K562 (cell line): Measurements from ENCODE around the gene FAM98C. TPM values are rescaled to one million over a fixed set of nuclear protein-coding genes. Genes with fewer than 3 reads are reported as not detected.

Experiments used
- ARID3A ChIP-seq: IDR thresholded peaks from 2 replicates; pipeline ENCODE4 v1.6.1; 2012; ENCODE audit warnings: low read depth, low read length, improper control_type of control experiment, borderline replicate concordance
- CBX8 ChIP-seq: fragments of 200-600 bp; sonication (generic); IDR thresholded peaks from 2 replicates; pipeline ENCODE4 v1.6.1; 2012; ENCODE audit warnings: borderline replicate concordance, mixed run types, low read depth, mild to moderate bottlenecking, moderate library complexity, mixed read lengths, low read length, control low read depth, inconsistent platforms; ENCODE audit not compliant: poor library complexity, severe bottlenecking; ENCODE audit errors: extremely low read depth
- CLOCK ChIP-seq: fragments of 250-450 bp; sonication (Bioruptor Pico); IDR thresholded peaks from 2 replicates; pipeline ENCODE4 v1.4.0; 2020; ENCODE audit warnings: mild to moderate bottlenecking, moderate library complexity, borderline replicate concordance
- E2F3 ChIP-seq: fragments of 250-450 bp; sonication (Bioruptor Pico); IDR thresholded peaks from 2 replicates; pipeline ENCODE4 v1.4.0; 2020; ENCODE audit warnings: mild to moderate bottlenecking
- HDAC2 ChIP-seq: fragments of 450-650 bp; IDR thresholded peaks from 2 replicates; pipeline ENCODE4 v1.6.1; 2016; ENCODE audit warnings: mild to moderate bottlenecking
- HEY1 ChIP-seq: fragments of 250-450 bp; sonication (Bioruptor Pico); IDR thresholded peaks from 2 replicates; pipeline ENCODE4 v1.5.0; 2020; ENCODE audit warnings: mild to moderate bottlenecking, moderate library complexity, borderline replicate concordance
- ILK ChIP-seq: fragments of 450-650 bp; IDR thresholded peaks from 2 replicates; pipeline ENCODE4 v1.6.1; 2016; ENCODE audit warnings: missing genetic modification characterization, low read depth, mild to moderate bottlenecking, missing compliant biosample characterization, moderate library complexity, borderline replicate concordance
- MTA1 ChIP-seq: fragments of 450-650 bp; IDR thresholded peaks from 2 replicates; pipeline ENCODE4 v1.6.1; 2017; ENCODE audit warnings: borderline replicate concordance
- MTF1 ChIP-seq: fragments of 250-450 bp; sonication (Bioruptor Pico); IDR thresholded peaks from 2 replicates; pipeline ENCODE4 v1.9.0; 2021; ENCODE audit warnings: moderate library complexity, mild to moderate bottlenecking, inconsistent platforms, borderline replicate concordance
- NFE2 ChIP-seq: IDR thresholded peaks from 2 replicates; pipeline ENCODE4 v1.6.1; 2014; ENCODE audit warnings: antibody characterized with exemption, low read depth
- NFYB ChIP-seq: IDR thresholded peaks from 2 replicates; pipeline ENCODE4 v1.6.1; 2011; ENCODE audit warnings: mild to moderate bottlenecking, moderate library complexity; ENCODE audit not compliant: insufficient read length; ENCODE audit errors: extremely low read depth
- NR2C1 ChIP-seq, 2 experiments: fragments of 450-650 bp; IDR thresholded peaks; 2 replicates each; pipeline ENCODE4 v1.6.1; 2017; ENCODE audit warnings: mild to moderate bottlenecking in 2 of 2, antibody characterized with exemption in 1 of 2, inconsistent platforms in 1 of 2, missing compliant biosample characterization in 1 of 2, missing genetic modification characterization in 1 of 2
- NR2C2 ChIP-seq, 2 experiments: fragments of 200-800 bp in 1 of 2; sonication (Bioruptor generic) in 1 of 2; sonication (generic) in 1 of 2; formaldehyde crosslinking in 1 of 2; IDR thresholded peaks; 2 replicates each; pipeline versions ENCODE4 v1.6.1 to v1.8.0; 2016 to 2022; ENCODE audit warnings: mild to moderate bottlenecking in 1 of 2, missing compliant biosample characterization in 1 of 2, missing genetic modification characterization in 1 of 2, missing genetic modification reagents in 1 of 2
- POLR2G ChIP-seq: fragments of 200-400 bp; formaldehyde crosslinking; IDR thresholded peaks from 2 replicates; pipeline ENCODE4 v1.6.1; 2017; ENCODE audit warnings: low read depth, mild to moderate bottlenecking, antibody characterized with exemption, low read length, moderate library complexity
- RAD21 ChIP-seq, 2 experiments: fragments of 250-450 bp in 1 of 2; fragments of 450-650 bp in 1 of 2; sonication (Bioruptor Pico) in 1 of 2; formaldehyde crosslinking in 1 of 2; IDR thresholded peaks in 1 of 2; conservative IDR thresholded peaks in 1 of 2; 2 replicates each; pipeline versions ENCODE4 v1.4.0 to v1.8.0; 2020 to 2022; ENCODE audit warnings: mild to moderate bottlenecking in 2 of 2, moderate library complexity in 1 of 2
- RCOR1 ChIP-seq, 2 experiments: IDR thresholded peaks; 2 replicates each; pipeline ENCODE4 v1.6.1; 2012; ENCODE audit warnings: low read depth in 2 of 2, low read length in 2 of 2, borderline replicate concordance in 1 of 2, improper control_type of control experiment in 1 of 2
- TRIM24 ChIP-seq, 2 experiments: fragments of 450-650 bp; IDR thresholded peaks; 2 replicates each; pipeline ENCODE4 v1.6.1; 2016
- ZNF146 ChIP-seq: IDR thresholded peaks from one replicate; pipeline ENCODE4 v1.6.1; 2018; ENCODE audit warnings: missing compliant biosample characterization; ENCODE audit not compliant: unreplicated experiment
- ZNF507 ChIP-seq: conservative IDR thresholded peaks from 2 replicates; pipeline ENCODE4 v1.6.1; 2017; ENCODE audit warnings: missing genetic modification characterization, missing compliant biosample characterization
- polyA plus RNA-seq, 8 experiments: library from polyadenylated mRNA; depleted of rRNA in 4 of 8; stranded (reverse) in 5 of 8; unstranded in 3 of 8; fragments of >200 nt; fragmentation: Nextera tagmentation in 2 of 8; fragmentation: Illumina TruSeq in 1 of 8; extraction: Ambion mirVana in 2 of 8; extraction: Trizol in 1 of 8; gene quantifications; 2 replicates each; pipeline versions ENCODE4 v1.2.1 to v1.2.3, GENCODE V29; 2011 to 2014; ENCODE audit warnings: inconsistent platforms in 1 of 8, missing spikeins in 1 of 8
- total RNA-seq, 7 experiments: library from RNA; depleted of rRNA in 6 of 7; stranded (reverse); fragments of >200 nt in 6 of 7; fragmentation: Illumina TruSeq in 2 of 7; extraction: Trizol in 2 of 7; gene quantifications; 2 replicates each; pipeline versions ENCODE4 v1.2.1 to v1.2.3, GENCODE V29; 2011 to 2021; ENCODE audit warnings: low replicate concordance in 1 of 7

The FAM98C gene
- total and polyA plus RNA-seq, 9 of the 15 experiments (the other 6 are each of a cell fraction or from before 2014, with no cell fraction given), result 1.7 to 43.8 (median 13.7) TPM

DNA sequence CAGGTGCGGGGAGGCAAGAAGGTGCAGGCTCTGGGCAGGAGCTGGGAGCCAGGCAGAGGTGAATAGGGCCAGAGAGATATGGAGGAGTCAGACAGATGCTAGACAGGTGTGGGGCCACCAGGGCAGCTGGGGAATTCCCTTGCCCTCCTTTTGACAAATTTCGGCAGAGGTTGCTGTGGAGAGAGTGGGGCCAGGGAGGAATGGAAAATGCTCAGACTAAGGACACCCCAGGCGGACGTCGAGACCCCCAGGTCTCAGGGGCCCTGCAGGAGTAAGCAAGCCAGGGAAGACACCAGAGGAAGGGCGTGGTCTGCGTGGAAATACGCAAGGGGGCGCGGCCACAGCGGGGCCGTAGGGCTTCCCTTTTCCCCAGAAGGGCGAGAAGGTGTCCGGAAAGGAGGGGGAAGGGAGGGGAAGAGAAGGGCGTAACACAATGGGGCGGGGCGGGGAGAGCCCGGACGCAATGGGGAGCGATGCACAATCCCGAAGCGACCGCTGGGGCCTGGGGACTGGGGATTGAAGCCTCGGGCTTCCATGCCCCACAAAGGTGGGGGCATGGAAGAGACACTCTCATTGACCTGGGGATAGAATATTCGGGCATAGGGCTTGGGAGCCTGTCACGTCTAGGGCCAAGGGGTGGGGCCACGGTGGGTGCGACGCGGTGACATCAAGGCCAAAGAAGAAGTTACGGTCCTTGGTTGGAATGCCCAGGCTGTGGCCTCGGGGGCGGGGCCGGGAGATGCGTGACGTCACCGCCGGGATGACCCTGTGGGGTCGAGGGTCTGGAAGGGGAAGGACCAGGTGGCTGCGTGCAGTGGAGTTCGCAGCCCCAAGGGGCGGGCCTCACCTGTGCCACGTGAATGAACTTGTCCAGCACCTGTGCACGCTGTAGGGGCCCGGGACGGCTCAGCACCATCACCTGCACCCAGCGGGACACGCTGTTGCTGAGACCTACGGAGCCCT, 14.9 kb downstream of the FAM98C start (continued):
- no peak for TF ChIP-seq NR2C1 (IDR thresholded peaks at IDR 0.05)
- 0 out of 2 replicates have a peak, but pooled peaks have one; percentile 25 for TF ChIP-seq NR2C1 (tag; IDR thresholded peaks at IDR 0.05)
- TF ChIP-seq ARID3A, result no peak
- no peak for TF ChIP-seq HEY1 (CRISPR knock-in tag)
- TF ChIP-seq RAD21 (CRISPR knock-in tag; conservative IDR thresholded peaks at IDR 0.05 in 1 of 2, IDR thresholded peaks at IDR 0.05 in 1 of 2), result 0 out of 4 replicates have a peak, but pooled peaks of 1 of the 2 experiments have one; percentile 3
- TF ChIP-seq ZNF146 (CRISPR knock-in tag), result no peak
- TF ChIP-seq RCOR1 (IDR thresholded peaks at IDR 0.05; ENCODE audit: borderline replicate concordance in 1 of 2, low read depth in 2 of 2, low read length in 2 of 2), result peak in 1 of 2 experiments; percentile 22; a peak in 1 of 4 replicates
- no peak for TF ChIP-seq NFYB
- no peak for TF ChIP-seq NR2C2 (CRISPR knock-in tag; IDR thresholded peaks at IDR 0.05)
- peak; percentile 57; the same call in 1 of the 2 replicates for TF ChIP-seq NR2C2 (tag; IDR thresholded peaks at IDR 0.05)
- TF ChIP-seq MTA1, result peak; percentile 76; the same call in 1 of the 2 replicates
- TF ChIP-seq CBX8, result no peak
- 0 out of 2 replicates have a peak, but pooled peaks have one; percentile 8 for TF ChIP-seq NFE2
- TF ChIP-seq POLR2G, result 0 out of 2 replicates have a peak, but pooled peaks have one; percentile 53
- TF ChIP-seq CLOCK, result no peak
- TF ChIP-seq E2F3 (CRISPR knock-in tag), result no peak
- no peak for TF ChIP-seq ILK
- TF ChIP-seq HDAC2, result peak; percentile 67; the same call in 1 of the 2 replicates
- 0 out of 4 replicates have a peak, but pooled peaks of 1 of the 2 experiments have one; percentile 70 for TF ChIP-seq TRIM24 (IDR thresholded peaks at IDR 0.05)
- no peak for TF ChIP-seq ZNF507 (tag)
- no peak for TF ChIP-seq MTF1 (CRISPR knock-in tag)
